LNCAP (cell line): Measurements from ENCODE around the gene TCP11L1.

Source experiments
- CTCF ChIP-seq: fragments of 450-650 bp; IDR thresholded peaks from 2 replicates; pipeline ENCODE4 v1.5.1; 2017; ENCODE audit warnings: mild to moderate bottlenecking

TCP11L1 gene

GRCh38 chr11:33055375-33055774 lies 16.0 kb downstream of the TCP11L1 start:
- no peak for TF ChIP-seq CTCF

DNA sequence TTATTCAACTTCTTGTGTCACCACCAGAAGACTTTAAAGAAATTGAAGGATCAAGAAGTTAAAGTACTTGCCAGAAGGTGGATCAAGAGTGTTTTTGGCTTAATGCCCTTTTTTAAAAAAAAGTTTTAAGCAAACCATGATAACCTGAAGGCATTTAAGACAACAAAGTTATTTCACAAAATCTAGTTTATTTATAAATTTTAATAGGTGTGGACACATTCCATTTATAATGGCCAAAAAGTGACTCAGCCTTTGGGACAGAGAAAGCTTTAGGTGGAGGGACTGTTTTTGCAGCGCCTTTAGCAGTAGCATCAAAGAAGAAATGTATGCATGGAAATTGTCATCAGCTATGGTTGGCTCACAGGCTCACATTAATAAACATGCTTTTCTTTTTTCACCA lies 17.9 kb downstream of the TCP11L1 start:
- TF ChIP-seq CTCF, result no peak

DNA sequence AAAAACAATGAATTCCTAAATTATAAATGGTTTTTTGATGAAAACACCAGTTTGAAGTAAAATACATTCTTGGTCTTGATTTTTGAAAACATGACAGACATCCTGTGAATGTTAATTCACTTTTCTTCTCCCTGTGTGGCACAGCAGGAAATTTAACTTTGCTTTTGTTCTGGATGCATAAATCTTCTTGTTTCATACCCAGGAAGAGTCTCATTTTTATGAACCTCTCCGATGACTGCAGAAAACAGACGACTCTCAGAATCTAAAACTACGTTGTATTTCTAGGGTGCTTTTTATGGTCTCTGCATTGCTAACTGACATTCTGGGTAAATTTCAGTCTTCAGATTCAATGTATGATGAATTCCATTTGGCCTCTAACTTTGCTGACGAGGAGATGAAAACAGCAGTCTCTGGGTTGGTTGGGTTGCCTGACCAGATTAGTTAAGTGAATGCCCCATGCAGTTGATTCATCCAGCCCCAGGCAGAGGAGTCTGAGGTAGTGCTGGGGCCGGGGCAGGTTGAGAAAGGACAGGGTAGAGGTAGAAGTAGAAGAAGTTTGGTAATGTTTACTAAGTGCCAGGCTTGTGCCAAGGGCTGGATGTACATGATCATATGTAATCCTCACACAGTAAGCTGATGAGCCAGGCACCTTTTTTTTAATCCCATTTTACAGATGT lies 20.1 kb downstream of the TCP11L1 start:
- TF ChIP-seq CTCF, result no peak

- TF ChIP-seq CTCF, result no peak
Observed at GRCh38 chr11:33060271-33060670, 20.9 kb downstream of the TCP11L1 start.

DNA sequence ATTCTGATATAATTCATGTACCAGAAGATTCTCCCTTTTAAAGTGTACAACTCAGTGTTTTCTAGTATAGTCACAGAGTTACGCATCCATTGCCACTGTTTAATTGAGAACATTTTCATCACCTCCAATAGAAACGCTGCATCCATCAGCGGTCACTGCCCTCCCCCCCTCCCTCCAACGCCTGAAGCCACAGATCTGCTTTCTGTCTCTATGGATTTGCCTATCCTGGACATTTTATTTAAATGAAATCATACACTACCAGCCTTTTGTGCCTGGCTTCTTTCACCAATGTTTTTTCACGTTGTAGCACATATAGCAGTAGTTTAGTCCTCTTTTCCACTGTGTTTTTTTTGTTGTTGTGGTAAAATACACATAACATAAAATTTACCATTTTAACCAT lies 22.8 kb downstream of the TCP11L1 start:
- no peak for TF ChIP-seq CTCF

DNA sequence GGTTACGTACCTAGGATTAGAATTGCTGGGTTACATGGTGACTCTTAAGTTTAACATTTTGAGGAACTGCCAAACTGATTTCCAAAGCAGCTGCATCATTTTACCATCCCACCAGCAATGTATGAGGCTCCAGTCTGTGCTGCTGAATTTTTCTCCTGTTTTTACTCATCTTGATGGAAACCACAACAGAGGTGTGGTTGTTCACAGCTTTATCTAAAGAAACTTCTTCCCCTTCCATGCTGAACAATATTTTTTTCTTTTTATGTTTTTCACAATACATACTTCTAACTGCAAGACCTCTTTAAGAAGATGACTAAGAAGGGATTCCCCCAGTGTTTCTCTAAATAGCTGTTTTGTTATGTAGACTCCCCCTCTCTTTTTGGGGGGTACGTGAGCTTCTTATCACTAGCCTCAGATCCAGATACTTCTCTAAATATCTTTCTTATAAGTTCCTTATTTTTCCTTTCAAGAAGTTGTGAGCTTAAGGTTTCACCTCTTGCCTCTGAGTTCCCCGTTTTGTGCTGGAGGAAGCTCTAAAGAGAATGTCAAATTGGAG lies 24.0 kb downstream of the TCP11L1 start:
- TF ChIP-seq CTCF, result no peak

- no peak for TF ChIP-seq CTCF
Observed at GRCh38 chr11:33064033-33064825, 24.9 kb downstream of the TCP11L1 start.
